Type B pancreatic cell (in vitro differentiated cells): ENCODE measurements around the gene ABLIM1. TPM values are rescaled to one million over a fixed set of nuclear protein-coding genes. Genes with fewer than 3 reads are reported as not detected.

Source experiments
- DNase-seq: peaks from one replicate; pipeline ENCODE4 v3.0.0; 2021; ENCODE audit warnings: mixed read lengths; ENCODE audit not compliant: unreplicated experiment; ENCODE audit errors: extremely low spot score
- H3K27ac Mint-ChIP-seq: 2 replicates; pipeline ENCODE4 v1.8.0; 2021; ENCODE audit warnings: mild to moderate bottlenecking, mixed read lengths
- H3K27me3 Mint-ChIP-seq: 2 replicates; pipeline ENCODE4 v1.8.0; 2021; ENCODE audit warnings: mixed read lengths
- H3K36me3 Mint-ChIP-seq: 2 replicates; pipeline ENCODE4 v1.8.0; 2021; ENCODE audit warnings: mixed read lengths
- H3K4me1 Mint-ChIP-seq: one replicate; pipeline ENCODE4 v1.8.0; 2021; ENCODE audit warnings: mixed read lengths; ENCODE audit not compliant: unreplicated experiment
- H3K4me3 Mint-ChIP-seq: 2 replicates; pipeline ENCODE4 v1.8.0; 2021; ENCODE audit warnings: mild to moderate bottlenecking, mixed read lengths
- H3K9me3 Mint-ChIP-seq: 2 replicates; pipeline ENCODE4 v1.8.0; 2021; ENCODE audit warnings: mixed read lengths
- total RNA-seq: library from RNA; stranded (reverse); gene quantifications from 2 replicates; pipeline ENCODE4 v1.2.1, GENCODE V29; 2021; ENCODE audit warnings: low replicate concordance
- TF ChIP-seq, protein P1 (sequence below): fragments of 200-600 bp; sonication (generic); conservative IDR thresholded peaks from 2 replicates; pipeline ENCODE4 v1.5.0; 2021; ENCODE audit warnings: antibody characterized with exemption, mild to moderate bottlenecking

Gene ABLIM1
- total RNA-seq, 1 donor from 2014 or later: 77.7 TPM

DNA sequence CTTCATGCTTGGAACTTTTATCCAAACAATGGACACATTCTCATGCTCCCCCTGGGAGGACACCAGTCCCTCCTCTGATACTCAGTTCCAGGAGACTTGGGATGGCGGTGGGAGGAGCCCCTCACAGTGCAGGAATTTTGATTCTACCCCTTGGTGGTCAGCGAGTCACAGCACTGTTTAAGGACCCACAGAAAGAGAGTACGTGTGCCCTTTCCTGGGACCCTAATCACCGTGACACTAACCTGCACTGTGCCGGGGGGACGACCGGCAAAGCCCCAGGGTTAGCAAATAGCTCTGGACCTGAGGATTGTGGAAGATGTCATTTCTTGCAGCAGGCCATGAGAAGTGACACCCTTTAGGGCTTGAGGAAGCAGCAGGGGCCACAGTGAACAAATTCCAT lies 264.2 kb downstream of the ABLIM1 start:
- TF ChIP-seq, protein P1, sequence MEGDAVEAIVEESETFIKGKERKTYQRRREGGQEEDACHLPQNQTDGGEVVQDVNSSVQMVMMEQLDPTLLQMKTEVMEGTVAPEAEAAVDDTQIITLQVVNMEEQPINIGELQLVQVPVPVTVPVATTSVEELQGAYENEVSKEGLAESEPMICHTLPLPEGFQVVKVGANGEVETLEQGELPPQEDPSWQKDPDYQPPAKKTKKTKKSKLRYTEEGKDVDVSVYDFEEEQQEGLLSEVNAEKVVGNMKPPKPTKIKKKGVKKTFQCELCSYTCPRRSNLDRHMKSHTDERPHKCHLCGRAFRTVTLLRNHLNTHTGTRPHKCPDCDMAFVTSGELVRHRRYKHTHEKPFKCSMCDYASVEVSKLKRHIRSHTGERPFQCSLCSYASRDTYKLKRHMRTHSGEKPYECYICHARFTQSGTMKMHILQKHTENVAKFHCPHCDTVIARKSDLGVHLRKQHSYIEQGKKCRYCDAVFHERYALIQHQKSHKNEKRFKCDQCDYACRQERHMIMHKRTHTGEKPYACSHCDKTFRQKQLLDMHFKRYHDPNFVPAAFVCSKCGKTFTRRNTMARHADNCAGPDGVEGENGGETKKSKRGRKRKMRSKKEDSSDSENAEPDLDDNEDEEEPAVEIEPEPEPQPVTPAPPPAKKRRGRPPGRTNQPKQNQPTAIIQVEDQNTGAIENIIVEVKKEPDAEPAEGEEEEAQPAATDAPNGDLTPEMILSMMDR: no peak
- no peaks in the 10 kb centered on the region for H3K9me3 Mint-ChIP-seq
- H3K27ac Mint-ChIP-seq: no peak overlapping the region
- no peak for DNase-seq
- H3K4me1 Mint-ChIP-seq: peaks cover 20% of the 10 kb centered on the region
- H3K4me3 Mint-ChIP-seq: no peak overlapping the region
- peaks cover 21% of the 10 kb centered on the region for H3K27me3 Mint-ChIP-seq
- no peaks in the 10 kb centered on the region for H3K36me3 Mint-ChIP-seq

DNA sequence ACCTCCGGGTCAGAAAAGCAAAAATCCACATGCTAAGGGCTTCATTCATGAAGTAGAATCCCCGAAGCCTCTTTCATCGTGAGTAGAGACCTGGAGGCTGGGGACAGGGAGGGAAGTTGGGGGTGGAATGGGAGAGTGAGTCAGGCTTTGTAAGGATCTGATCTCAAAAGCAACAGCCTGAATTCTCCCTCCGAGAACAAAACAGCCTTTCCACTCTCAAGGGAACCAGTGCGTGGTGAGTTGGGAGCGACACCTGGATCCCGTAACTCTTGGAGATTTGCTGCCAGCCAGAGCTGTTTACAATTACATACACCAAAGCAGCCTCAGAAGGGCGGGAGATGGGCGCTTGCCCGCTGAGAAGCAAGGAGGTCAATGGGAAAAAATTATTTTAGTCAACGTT lies 264.6 kb downstream of the ABLIM1 start:
- Mint-ChIP-seq H3K9me3 (no peaks in the 10 kb centered on the region), H3K27ac (no peak overlapping the region), H3K36me3 (no peaks in the 10 kb centered on the region), H3K27me3 (peaks cover 20% of the 10 kb centered on the region), H3K4me3 (no peak overlapping the region), H3K4me1 (peaks cover 17% of the 10 kb centered on the region)
- DNase-seq: no peak
- TF ChIP-seq, protein P1: no peak

DNA sequence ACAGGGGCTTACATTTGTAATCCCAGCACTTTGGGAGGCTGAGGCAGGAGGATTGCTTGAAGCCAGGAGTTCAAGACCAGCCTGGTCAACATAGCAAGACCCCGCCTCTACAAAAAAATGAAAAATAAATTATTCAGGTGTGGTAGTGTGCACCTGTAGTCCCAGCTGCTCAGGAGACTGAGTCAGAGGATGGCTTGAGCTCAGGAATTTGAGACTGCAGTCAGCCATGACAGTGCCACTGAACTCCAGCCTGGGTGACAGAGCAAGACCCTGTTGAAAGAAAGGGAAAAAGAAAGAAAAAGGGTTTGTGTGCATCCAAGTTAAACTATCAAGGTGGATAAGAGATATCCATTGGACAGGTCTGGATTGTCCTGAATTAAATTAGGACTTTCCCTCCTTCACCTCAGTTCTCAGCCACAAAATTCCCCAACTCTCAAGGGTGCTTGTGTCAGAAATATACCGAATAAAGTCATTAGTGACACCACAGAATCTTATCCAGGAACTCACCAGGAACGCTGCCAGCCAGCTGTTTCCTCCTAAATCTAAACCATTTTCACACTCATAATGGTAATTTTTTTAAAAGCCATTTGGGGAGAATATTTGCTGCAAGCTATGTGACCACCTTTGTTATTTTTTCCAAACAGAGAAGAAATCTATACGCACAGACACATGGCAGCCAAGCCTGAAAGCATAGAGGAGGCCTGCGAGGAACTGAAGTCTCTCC lies 265.8 kb downstream of the ABLIM1 start:
- no peak for DNase-seq
- no peaks in the 10 kb centered on the region for H3K36me3 Mint-ChIP-seq
- no peaks in the 10 kb centered on the region for H3K9me3 Mint-ChIP-seq
- no peak overlapping the region for H3K4me3 Mint-ChIP-seq
- peaks cover 16% of the 10 kb centered on the region for H3K27me3 Mint-ChIP-seq
- H3K4me1 Mint-ChIP-seq: peaks cover 6% of the 10 kb centered on the region
- TF ChIP-seq, protein P1: no peak
- no peak overlapping the region for H3K27ac Mint-ChIP-seq

DNA sequence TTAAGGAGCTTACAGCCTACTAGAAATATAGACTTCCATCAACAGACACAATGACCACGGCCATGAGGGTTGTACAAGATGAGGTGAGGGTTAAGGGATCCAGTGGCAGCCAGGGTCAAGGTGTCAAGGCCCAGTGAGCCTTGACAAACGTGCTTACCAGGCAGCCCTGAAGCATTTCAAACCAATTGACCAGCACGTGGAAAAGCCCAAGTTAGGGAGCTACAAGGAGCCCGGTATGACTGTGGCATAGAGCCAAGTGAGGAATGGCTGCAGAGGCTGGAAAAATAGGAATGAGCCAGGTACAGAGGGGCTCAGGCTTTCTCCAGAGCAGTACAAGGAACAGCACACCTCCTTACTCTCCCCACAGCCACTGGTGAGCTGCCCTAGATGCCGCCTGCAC lies 266.5 kb downstream of the ABLIM1 start:
- Mint-ChIP-seq H3K27ac (no peak overlapping the region), H3K4me1 (no peaks in the 10 kb centered on the region), H3K4me3 (no peak overlapping the region), H3K27me3 (peaks cover 12% of the 10 kb centered on the region), H3K9me3 (no peaks in the 10 kb centered on the region), H3K36me3 (no peaks in the 10 kb centered on the region)
- TF ChIP-seq, protein P1: no peak
- DNase-seq: no peak

DNA sequence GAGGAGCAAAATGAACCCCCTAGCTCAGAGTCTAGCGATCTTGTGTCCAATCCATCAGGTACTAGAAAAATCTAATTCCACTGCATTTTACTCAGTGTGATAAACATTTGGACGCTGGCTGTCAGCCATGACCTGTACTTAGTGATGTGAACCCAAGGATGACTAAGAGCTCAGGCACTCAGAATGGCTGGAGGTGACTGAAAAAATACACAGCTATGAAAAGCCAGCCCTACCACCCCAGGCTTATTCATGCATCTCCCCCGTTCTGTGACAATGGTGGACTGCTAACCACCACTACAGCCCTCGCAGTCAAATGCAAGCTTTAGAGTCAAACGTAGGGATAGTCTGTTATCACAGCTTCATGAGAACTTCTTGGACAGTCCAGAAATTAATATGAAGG lies 268.6 kb downstream of the ABLIM1 start:
- TF ChIP-seq, protein P1: no peak
- Mint-ChIP-seq H3K27ac (no peak overlapping the region), H3K9me3 (no peaks in the 10 kb centered on the region), H3K27me3 (peaks cover 8% of the 10 kb centered on the region), H3K36me3 (no peaks in the 10 kb centered on the region), H3K4me3 (no peak overlapping the region), H3K4me1 (no peaks in the 10 kb centered on the region)
- DNase-seq: no peak

DNA sequence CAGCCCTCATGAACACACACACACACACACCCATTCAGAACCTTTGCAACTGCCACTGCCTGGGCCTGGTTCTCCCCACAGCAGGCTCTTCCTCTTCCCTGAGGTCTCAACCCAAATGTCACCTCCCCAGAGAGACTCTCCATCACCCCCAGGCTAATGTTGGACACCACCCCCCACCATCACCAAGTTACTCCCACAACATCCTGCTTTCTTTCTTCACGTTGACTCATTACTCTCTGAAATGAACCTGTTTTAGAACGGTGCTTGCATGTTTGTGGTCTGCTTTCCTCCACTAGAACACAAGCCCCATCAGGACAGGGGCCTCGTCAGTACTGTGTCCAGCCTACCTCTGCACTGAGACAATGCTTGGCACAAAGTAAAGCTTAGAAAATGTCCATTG lies 269.8 kb downstream of the ABLIM1 start:
- DNase-seq: no peak
- H3K36me3 Mint-ChIP-seq: no peaks in the 10 kb centered on the region
- no peak overlapping the region for H3K27ac Mint-ChIP-seq
- TF ChIP-seq, protein P1: no peak
- H3K4me1 Mint-ChIP-seq: no peaks in the 10 kb centered on the region
- H3K27me3 Mint-ChIP-seq: peaks cover 8% of the 10 kb centered on the region
- H3K4me3 Mint-ChIP-seq: no peak overlapping the region
- no peaks in the 10 kb centered on the region for H3K9me3 Mint-ChIP-seq
